Measurements from ENCODE around the gene PRDM15.

GRCh38 chr21:41774467-41775148, 104.5 kb downstream of the PRDM15 start:
- TF ChIP-seq REST (IDR thresholded peaks at IDR 0.05; ENCODE audit: insufficient read depth in 1 of 2, low read depth in 2 of 2, low read length in 1 of 2) (no peak), POLR2AphosphoS5 (IDR thresholded peaks at IDR 0.05; ENCODE audit: low read depth, low read length) (no peak), SIN3A (IDR thresholded peaks at IDR 0.05; ENCODE audit: borderline replicate concordance, insufficient read depth, low read depth, low read length) (no peak)
- TF ChIP-seq, protein P1, sequence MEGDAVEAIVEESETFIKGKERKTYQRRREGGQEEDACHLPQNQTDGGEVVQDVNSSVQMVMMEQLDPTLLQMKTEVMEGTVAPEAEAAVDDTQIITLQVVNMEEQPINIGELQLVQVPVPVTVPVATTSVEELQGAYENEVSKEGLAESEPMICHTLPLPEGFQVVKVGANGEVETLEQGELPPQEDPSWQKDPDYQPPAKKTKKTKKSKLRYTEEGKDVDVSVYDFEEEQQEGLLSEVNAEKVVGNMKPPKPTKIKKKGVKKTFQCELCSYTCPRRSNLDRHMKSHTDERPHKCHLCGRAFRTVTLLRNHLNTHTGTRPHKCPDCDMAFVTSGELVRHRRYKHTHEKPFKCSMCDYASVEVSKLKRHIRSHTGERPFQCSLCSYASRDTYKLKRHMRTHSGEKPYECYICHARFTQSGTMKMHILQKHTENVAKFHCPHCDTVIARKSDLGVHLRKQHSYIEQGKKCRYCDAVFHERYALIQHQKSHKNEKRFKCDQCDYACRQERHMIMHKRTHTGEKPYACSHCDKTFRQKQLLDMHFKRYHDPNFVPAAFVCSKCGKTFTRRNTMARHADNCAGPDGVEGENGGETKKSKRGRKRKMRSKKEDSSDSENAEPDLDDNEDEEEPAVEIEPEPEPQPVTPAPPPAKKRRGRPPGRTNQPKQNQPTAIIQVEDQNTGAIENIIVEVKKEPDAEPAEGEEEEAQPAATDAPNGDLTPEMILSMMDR (IDR thresholded peaks at IDR 0.05), result no peak
